PFSK-1 (cell line): ENCODE data around the gene FA2H.

ENCODE experiments used
- FOXP2 ChIP-seq: optimal IDR thresholded peaks from 2 replicates; pipeline ENCODE3; 2011; ENCODE audit warnings: borderline replicate concordance, control low read depth, inconsistent platforms; ENCODE audit not compliant: insufficient read depth; ENCODE audit errors: extremely low read length, extremely low read depth
- POLR2AphosphoS5 ChIP-seq: IDR thresholded peaks from 2 replicates; pipeline ENCODE4 v1.6.1; 2012; ENCODE audit warnings: low read depth, mild to moderate bottlenecking, control low read depth, low read length, moderate library complexity
- SIN3A ChIP-seq: IDR thresholded peaks from 2 replicates; pipeline ENCODE4 v1.6.1; 2012; ENCODE audit warnings: mild to moderate bottlenecking, low read length, moderate library complexity, borderline replicate concordance; ENCODE audit not compliant: insufficient read depth
- TAF1 ChIP-seq: IDR thresholded peaks from 2 replicates; pipeline ENCODE4 v1.6.1; 2012; ENCODE audit warnings: low read length, control low read depth, borderline replicate concordance; ENCODE audit not compliant: insufficient read depth
- TF ChIP-seq, protein P1 (sequence below), 2 experiments: IDR thresholded peaks; 2 replicates each; pipeline versions ENCODE4 v1.6.1 to v1.8.0; 2011 to 2012; ENCODE audit warnings: low read depth in 2 of 2, low read length in 2 of 2, control low read depth in 1 of 2, inconsistent platforms in 1 of 2, mild to moderate bottlenecking in 1 of 2, moderate library complexity in 1 of 2; ENCODE audit not compliant: insufficient read depth in 1 of 2

FA2H gene

DNA sequence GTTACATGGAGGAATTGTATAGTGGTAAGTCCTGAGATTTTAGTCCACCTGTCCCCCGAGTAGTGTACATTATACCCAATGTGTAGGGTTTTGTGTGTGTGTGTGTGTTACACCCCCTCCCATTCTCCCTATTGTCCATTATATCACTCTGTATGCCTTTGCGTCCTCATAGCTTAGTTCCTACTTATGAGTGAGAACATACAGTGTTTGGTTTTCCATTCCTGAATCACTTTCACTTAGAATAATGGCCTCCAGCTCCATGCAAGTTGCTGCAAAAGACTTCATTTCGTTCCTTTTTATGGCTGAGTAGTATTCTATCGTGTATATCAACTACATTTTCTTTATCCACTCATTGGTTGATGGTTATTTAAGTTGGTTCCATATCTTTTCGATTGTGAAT, 635 bp upstream of the FA2H start:
- no peak for TF ChIP-seq TAF1
- TF ChIP-seq, protein P1, sequence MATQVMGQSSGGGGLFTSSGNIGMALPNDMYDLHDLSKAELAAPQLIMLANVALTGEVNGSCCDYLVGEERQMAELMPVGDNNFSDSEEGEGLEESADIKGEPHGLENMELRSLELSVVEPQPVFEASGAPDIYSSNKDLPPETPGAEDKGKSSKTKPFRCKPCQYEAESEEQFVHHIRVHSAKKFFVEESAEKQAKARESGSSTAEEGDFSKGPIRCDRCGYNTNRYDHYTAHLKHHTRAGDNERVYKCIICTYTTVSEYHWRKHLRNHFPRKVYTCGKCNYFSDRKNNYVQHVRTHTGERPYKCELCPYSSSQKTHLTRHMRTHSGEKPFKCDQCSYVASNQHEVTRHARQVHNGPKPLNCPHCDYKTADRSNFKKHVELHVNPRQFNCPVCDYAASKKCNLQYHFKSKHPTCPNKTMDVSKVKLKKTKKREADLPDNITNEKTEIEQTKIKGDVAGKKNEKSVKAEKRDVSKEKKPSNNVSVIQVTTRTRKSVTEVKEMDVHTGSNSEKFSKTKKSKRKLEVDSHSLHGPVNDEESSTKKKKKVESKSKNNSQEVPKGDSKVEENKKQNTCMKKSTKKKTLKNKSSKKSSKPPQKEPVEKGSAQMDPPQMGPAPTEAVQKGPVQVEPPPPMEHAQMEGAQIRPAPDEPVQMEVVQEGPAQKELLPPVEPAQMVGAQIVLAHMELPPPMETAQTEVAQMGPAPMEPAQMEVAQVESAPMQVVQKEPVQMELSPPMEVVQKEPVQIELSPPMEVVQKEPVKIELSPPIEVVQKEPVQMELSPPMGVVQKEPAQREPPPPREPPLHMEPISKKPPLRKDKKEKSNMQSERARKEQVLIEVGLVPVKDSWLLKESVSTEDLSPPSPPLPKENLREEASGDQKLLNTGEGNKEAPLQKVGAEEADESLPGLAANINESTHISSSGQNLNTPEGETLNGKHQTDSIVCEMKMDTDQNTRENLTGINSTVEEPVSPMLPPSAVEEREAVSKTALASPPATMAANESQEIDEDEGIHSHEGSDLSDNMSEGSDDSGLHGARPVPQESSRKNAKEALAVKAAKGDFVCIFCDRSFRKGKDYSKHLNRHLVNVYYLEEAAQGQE (IDR thresholded peaks at IDR 0.05; ENCODE audit: insufficient read depth in 1 of 2, low read depth in 2 of 2, low read length in 2 of 2): no peak
- no peak for TF ChIP-seq FOXP2
- no peak for TF ChIP-seq SIN3A
- TF ChIP-seq POLR2AphosphoS5: no peak

DNA sequence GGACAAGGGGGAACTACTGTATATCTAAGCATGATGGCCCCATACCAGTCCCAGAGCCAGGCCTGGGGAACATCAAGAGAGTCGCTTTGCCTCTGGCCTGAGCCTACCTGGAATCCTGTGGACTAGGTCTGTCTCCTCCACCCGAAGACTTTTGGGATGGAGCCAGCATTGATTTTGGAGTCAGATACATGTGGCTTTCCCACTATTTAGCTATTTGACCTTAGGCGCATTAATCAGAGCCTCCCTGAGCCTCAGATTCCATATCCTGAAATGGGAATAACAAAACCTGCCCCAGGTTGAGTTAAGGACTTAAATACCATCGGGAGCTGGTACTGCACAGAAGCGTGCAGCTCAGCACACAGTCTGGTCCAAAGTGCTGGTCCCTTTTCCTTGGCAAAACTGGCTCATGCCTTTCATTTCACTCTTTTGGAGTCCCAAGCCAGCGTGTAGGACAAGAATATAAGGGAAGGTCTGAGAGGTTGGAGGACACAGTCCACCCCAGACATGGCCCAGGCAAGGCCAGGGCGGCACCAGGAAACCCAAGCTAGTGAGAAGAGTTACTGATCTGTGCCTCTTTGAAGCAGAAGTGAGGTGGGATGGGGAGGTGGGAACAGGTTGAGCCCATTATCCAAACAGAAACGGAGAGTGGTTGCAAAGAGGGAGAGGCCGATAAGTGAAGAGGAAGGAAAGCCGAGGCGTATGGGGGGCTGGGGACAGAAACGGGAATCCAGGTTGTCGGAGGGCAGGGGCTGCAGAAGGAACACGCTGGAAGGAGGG, 986 bp downstream of the FA2H start:
- TF ChIP-seq SIN3A: no peak
- TF ChIP-seq FOXP2: no peak

DNA sequence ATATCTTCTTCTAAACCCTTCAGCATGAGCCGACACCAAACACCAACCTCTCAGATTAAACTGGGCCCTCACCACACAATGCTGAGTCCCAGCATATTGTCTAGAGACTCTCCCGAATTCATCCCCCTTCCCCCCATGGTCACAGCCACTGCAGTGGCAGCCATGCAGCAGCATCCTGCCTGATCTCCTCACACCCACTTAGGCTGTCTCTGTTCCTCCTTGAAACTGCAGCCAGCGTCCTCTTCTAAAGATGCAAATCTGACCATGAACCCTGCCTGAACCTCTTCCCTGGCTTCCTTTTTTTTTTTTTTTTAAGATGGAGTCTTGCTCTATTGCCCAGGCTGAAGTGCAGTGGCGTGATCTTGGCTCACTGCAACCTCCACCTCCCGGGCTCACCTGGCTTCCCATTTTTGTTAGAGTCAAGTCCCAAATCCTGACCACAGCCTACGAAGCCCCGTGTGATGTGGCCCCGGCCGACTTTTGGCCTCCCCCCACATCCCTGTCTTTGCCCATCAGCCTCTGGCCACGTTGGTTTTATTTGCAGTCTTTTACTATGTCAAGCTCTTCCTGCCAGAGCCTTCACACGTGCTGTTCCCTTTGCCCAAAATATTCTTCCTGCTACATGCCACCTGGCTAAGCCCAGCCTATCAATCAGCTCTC, 2.8 kb downstream of the FA2H start:
- TF ChIP-seq SIN3A: no peak
- TF ChIP-seq, protein P1 (IDR thresholded peaks at IDR 0.05; ENCODE audit: insufficient read depth in 1 of 2, low read depth in 2 of 2, low read length in 2 of 2): no peak
- TF ChIP-seq POLR2AphosphoS5: no peak
- no peak for TF ChIP-seq FOXP2
- TF ChIP-seq TAF1: no peak

DNA sequence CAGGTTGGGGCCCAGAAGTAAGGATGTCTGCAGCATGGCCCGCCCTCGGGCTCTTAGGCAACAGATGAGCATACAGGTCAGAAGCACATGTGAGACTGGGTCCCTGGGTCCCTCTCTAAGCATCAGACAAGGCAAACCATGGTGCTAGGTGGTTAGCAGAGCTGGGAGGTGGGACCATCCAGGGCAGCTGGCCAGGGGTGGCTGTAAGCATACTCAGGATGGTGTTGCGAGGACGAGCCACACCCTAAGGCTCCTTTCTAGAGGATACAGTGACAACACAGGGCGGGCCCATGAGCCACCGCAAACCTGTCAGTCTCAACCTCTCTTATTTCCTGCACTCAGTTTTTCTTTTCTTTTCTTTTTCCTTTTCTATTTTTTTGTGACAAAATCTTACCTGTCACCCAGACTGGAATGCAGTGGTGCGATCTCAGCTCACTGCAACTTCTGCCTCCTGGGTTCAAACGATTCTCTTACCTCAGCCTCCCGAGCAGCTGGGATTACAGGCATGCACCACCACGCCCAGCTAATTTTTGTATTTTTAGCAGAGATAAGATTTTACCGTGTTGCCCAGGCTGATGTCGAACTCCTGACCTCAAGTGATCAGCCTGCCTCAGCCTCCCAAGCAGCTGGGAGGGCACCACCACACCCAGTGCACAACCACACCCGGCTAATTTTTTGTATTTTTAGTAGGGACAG, 3.6 kb downstream of the FA2H start:
- TF ChIP-seq, protein P1 (IDR thresholded peaks at IDR 0.05; ENCODE audit: insufficient read depth in 1 of 2, low read depth in 2 of 2, low read length in 2 of 2): no peak

DNA sequence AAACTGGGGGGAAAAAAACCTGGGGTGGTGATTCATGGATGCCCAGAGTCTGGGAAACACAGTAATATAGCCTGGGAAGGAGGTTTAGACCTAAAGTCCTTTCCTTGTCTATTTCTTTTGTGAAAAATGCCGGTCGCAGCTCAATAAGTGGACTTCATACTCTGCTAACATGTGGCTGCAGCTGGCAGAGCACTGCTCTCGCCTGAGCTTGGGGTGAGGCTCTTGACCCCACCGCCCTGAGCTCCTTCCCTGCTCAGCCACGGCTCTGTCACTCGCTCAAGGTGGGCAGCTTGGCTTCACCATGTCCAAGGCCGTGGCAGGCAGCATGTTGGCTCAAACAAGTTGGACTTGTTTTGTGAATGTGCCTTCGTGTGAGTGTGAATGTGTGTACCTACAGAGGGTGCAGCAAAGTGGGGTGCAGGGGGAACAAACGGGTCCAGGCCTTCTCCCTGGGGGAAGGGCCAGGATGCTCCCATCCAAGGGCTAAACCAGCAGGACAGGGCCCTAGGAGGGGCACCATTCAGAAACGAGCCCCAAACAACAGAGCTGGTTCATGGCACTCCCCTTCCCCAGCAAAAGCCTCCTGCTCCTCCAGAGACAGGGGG, 4.9 kb downstream of the FA2H start:
- no peak for TF ChIP-seq FOXP2
- no peak for TF ChIP-seq TAF1
- TF ChIP-seq, protein P1 (IDR thresholded peaks at IDR 0.05; ENCODE audit: insufficient read depth in 1 of 2, low read depth in 2 of 2, low read length in 2 of 2): no peak
- no peak for TF ChIP-seq SIN3A
